NT2/D1 (cell line): ENCODE measurements around the gene LIN37.

ENCODE experiments used
- DNase-seq: peaks from one replicate; pipeline ENCODE4 v3.0.0-alpha.2; 2011; ENCODE audit warnings: low read depth, low spot score
- H3K27me3 ChIP-seq: 2 replicates; pipeline ENCODE4 v1.6.0; 2011; ENCODE audit warnings: mild to moderate bottlenecking; ENCODE audit not compliant: insufficient read length, insufficient read depth
- H3K36me3 ChIP-seq: 2 replicates; pipeline ENCODE4 v1.6.1; 2011; ENCODE audit warnings: mild to moderate bottlenecking, low read length, mixed read lengths; ENCODE audit not compliant: insufficient read depth, insufficient read length
- H3K4me1 ChIP-seq: 2 replicates; pipeline ENCODE4 v1.5.1; 2011; ENCODE audit not compliant: insufficient read depth, insufficient read length
- H3K4me3 ChIP-seq: 2 replicates; pipeline ENCODE4 v1.5.1; 2011; ENCODE audit warnings: low read depth; ENCODE audit not compliant: insufficient read length
- H3K9ac ChIP-seq: 2 replicates; pipeline ENCODE4 v1.6.0; 2011; ENCODE audit warnings: low read depth; ENCODE audit not compliant: insufficient read length
- H3K9me3 ChIP-seq: 2 replicates; pipeline ENCODE4 v1.5.1; 2011; ENCODE audit warnings: mild to moderate bottlenecking, low read length; ENCODE audit not compliant: insufficient read depth
- SUZ12 ChIP-seq: IDR thresholded peaks from 2 replicates; pipeline ENCODE4 v1.6.1; 2011; ENCODE audit not compliant: insufficient read length, insufficient read depth; ENCODE audit errors: extremely low read depth
- YY1 ChIP-seq: IDR thresholded peaks from 2 replicates; pipeline ENCODE4 v1.6.1; 2011; ENCODE audit not compliant: insufficient read length, insufficient read depth
- ZNF274 ChIP-seq: IDR thresholded peaks from 2 replicates; pipeline ENCODE4 v1.6.1; 2011; ENCODE audit warnings: mild to moderate bottlenecking, low read depth, low read length

The LIN37 gene

DNA sequence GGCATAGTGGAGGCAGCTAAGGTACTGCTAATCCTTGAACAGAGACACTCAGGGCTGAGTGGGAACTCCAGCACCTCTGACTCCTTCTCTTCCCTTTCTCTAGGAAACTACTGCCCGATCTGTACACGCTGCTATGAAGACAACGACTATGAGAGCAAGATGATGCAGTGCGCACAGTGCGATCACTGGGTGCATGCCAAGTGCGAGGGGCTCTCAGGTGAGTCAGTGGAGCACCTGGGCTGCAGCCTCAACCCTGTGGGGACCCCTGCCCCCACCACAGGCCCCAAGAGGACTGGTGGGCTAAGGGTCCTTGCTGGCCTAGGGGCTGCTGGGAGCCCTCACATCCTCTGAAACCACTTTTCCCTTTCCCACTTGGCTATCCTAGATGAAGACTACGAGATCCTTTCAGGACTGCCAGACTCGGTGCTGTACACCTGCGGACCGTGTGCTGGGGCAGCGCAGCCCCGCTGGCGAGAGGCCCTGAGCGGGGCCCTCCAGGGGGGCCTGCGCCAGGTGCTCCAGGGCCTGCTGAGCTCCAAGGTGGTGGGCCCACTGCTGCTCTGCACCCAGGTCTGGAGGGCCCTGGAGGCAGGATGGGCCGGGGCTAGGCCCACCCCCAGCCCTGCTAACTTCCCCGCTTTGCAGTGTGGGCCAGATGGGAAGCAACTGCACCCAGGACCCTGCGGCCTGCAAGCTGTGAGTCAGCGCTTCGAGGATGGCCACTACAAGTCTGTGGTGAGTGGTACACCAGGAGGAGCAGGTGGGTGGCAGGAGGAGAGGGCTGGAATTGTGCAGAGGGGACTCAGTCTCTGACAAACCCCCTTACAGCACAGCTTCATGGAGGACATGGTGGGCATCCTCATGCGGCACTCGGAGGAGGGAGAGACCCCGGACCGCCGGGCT, 21.1 kb upstream of the LIN37 start:
- Histone ChIP-seq H3K36me3 (peaks cover 97% of the 10 kb centered on the region), H3K27me3 (no peaks in the 10 kb centered on the region), H3K4me1 (peaks cover 2% of the 10 kb centered on the region), H3K9me3 (no peaks in the 10 kb centered on the region), H3K4me3 (no peak overlapping the region), H3K9ac (no peak overlapping the region)
- no peak for DNase-seq
- TF ChIP-seq SUZ12 (no peak), YY1 (no peak), ZNF274 (no peak)

DNA sequence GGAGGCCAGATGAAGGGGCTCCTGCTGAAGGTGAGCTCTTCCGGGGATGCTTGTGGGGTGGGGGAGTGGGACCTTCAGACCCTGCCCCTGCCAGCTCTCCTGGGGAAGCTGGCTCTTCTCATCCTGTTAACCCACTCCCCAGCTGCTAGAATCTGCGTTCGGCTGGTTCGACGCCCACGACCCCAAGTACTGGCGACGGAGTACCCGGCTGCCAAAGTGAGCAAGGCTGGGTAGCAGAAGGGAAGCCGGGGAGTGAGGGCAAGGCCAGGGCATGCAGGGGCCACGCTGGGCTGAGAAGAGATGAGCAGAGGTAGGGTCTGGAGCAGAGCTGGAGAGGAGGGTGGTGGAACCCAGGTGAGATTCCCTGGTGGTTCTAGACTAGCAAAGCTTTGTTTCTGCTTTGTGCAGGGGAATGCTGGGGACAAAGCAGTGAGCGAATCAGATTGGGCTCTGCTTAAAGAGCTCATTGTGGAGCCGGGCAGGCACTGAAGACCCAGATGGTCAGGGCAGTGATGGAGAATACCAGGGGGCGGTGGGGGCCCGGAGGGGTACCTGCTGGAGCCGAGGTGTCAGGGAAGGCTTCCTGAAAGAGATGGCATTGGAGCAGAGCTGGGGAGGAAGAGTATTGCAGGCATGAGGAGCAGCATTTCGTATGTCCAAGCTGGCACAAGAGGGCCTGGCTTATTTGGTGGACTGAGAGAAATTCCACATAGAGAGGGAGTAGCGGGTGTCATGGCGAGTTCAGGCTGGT, 20.2 kb upstream of the LIN37 start:
- peaks cover 96% of the 10 kb centered on the region for H3K36me3 ChIP-seq
- no peak for TF ChIP-seq ZNF274
- TF ChIP-seq YY1 = no peak
- no peak for TF ChIP-seq SUZ12
- peaks cover 2% of the 10 kb centered on the region for H3K4me1 ChIP-seq
- no peak for DNase-seq
- no peaks in the 10 kb centered on the region for H3K27me3 ChIP-seq
- H3K9ac ChIP-seq = no peak overlapping the region
- no peak overlapping the region for H3K4me3 ChIP-seq
- H3K9me3 ChIP-seq = no peaks in the 10 kb centered on the region

DNA sequence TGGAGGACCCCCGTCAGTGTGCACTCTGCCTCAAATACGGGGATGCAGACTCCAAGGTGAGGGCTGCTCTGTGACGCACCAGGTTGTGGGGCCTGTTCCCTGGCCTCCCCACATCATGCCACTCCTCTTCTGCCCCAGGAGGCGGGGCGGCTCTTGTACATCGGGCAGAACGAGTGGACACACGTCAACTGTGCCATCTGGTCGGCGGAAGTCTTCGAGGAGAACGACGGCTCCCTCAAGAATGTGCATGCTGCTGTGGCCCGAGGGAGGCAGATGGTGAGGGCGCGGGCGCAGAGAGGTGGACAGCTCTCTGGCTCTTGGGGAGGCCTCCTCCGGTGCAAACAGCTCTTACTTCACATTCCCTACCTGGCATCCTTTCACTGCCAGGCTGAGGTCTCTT, 19.4 kb upstream of the LIN37 start:
- Histone ChIP-seq H3K27me3 (no peaks in the 10 kb centered on the region), H3K9ac (no peak overlapping the region), H3K4me3 (no peak overlapping the region), H3K9me3 (no peaks in the 10 kb centered on the region), H3K36me3 (peaks cover 95% of the 10 kb centered on the region), H3K4me1 (peaks cover 2% of the 10 kb centered on the region)
- no peak for DNase-seq
- no peak for TF ChIP-seq ZNF274
- no peak for TF ChIP-seq YY1
- no peak for TF ChIP-seq SUZ12

DNA sequence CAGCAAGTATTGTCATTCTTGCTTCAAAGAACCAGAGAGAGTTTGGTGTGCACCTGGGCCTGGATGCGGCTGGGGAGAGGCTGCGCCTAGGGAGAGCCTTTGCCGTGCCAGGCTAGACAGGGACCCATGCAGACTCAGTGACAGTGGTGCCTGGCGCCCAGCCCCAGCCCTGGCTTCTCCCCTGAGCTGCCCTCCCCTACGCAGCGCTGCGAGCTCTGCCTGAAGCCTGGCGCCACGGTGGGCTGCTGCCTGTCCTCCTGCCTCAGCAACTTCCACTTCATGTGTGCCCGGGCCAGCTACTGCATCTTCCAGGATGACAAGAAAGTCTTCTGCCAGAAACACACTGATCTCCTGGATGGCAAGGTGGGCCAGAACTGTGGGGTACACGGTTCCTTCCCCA, 18.6 kb upstream of the LIN37 start:
- Histone ChIP-seq H3K9ac (no peak overlapping the region), H3K4me1 (peaks cover 2% of the 10 kb centered on the region), H3K27me3 (no peaks in the 10 kb centered on the region), H3K4me3 (no peak overlapping the region), H3K36me3 (peaks cover 95% of the 10 kb centered on the region), H3K9me3 (no peaks in the 10 kb centered on the region)
- DNase-seq = no peak
- TF ChIP-seq YY1 (no peak), SUZ12 (no peak)

DNA sequence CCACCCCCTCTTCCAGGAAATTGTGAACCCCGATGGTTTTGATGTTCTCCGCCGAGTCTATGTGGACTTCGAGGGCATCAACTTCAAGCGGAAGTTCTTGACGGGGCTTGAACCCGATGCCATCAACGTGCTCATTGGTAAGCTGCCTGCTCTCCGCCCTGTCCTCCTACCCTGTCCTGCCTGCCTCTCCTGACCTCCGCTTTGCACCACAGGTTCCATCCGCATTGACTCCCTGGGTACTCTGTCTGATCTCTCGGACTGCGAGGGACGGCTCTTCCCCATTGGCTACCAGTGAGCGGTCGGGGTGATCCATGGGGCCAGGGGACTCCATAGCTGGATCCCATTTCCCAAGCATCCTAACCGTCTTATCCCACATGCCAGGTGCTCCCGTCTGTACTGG, 18.1 kb upstream of the LIN37 start:
- Histone ChIP-seq H3K4me3 (no peak overlapping the region), H3K9me3 (no peaks in the 10 kb centered on the region), H3K9ac (no peak overlapping the region), H3K4me1 (peaks cover 2% of the 10 kb centered on the region), H3K36me3 (peaks cover 95% of the 10 kb centered on the region), H3K27me3 (no peaks in the 10 kb centered on the region)
- DNase-seq = no peak
- no peak for TF ChIP-seq SUZ12
- no peak for TF ChIP-seq YY1
- TF ChIP-seq ZNF274 = no peak

DNA sequence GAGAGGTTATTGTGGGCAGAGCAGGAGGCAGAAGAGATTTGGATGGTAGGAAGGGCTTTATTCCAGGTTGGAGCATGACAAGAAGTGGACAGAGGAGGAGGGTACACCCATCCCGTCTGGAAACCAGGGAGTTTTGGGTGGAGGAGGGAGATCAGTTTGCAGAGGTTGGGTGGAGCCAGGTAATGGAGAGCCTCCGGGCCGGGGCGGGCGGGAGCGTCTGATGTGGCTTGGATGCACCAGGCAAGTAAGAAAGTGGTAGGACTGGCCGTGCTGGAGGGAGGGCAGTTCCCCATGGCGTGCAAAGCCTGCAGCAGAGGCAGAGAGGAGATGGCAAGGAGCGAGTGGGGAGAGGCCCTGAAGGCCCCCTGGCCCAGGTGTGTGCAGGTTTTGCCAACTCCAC, 17.0 kb upstream of the LIN37 start:
- Histone ChIP-seq H3K27me3 (no peaks in the 10 kb centered on the region), H3K9ac (no peak overlapping the region), H3K36me3 (peaks cover 92% of the 10 kb centered on the region), H3K4me3 (no peak overlapping the region), H3K9me3 (no peaks in the 10 kb centered on the region), H3K4me1 (peaks cover 2% of the 10 kb centered on the region)
- DNase-seq = no peak
- TF ChIP-seq SUZ12 (no peak), ZNF274 (no peak), YY1 (no peak)

DNA sequence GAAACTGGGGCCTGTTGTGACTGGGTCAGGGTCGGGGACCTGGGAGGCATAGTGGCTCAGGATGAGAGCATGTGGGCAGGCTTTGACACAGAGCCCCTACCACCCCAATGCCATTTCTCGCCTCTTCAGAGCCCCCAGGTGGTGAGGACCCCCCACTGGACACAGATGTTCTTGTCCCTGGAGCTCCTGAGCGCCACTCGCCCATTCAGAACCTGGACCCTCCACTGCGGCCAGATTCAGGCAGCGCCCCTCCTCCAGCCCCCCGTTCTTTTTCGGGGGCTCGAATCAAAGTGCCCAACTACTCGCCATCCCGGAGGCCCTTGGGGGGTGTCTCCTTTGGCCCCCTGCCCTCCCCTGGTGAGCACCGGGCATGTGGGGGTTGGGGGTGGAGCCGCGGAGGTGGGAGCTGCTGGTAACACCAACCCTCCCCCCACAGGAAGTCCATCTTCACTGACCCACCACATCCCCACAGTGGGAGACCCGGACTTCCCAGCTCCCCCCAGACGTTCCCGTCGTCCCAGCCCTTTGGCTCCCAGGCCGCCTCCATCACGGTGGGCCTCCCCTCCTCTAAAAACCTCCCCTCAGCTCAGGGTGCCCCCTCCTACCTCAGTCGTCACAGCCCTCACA, 16.5 kb upstream of the LIN37 start:
- H3K36me3 ChIP-seq = peaks cover 95% of the 10 kb centered on the region
- no peak for TF ChIP-seq ZNF274
- TF ChIP-seq SUZ12 = no peak
- no peak for TF ChIP-seq YY1
- H3K4me1 ChIP-seq = peaks cover 2% of the 10 kb centered on the region
- no peaks in the 10 kb centered on the region for H3K27me3 ChIP-seq
- DNase-seq = no peak
- no peak overlapping the region for H3K4me3 ChIP-seq
- H3K9ac ChIP-seq = no peak overlapping the region
- H3K9me3 ChIP-seq = no peaks in the 10 kb centered on the region
